Loucy (cell line): ENCODE results near the gene IQCF5.
"Not testable (repeated sequence)": the region's sequence is repeated elsewhere in the genome, so short reads cannot be mapped to it uniquely, and the experiment has no call there.

Source experiments
- H2AFZ ChIP-seq: fragments of 200-600 bp; sonication (generic); 2 replicates; pipeline ENCODE4 v1.6.0; 2016; ENCODE audit warnings: antibody characterized with exemption, mild to moderate bottlenecking, low read length, moderate library complexity
- H3F3A ChIP-seq: fragments of 200-600 bp; 2 replicates; pipeline ENCODE4 v1.6.0; 2016; ENCODE audit warnings: antibody characterized with exemption, low read depth, mild to moderate bottlenecking
- H3K27me3 ChIP-seq: fragments of 200-600 bp; sonication (generic); 2 replicates; pipeline ENCODE4 v1.6.1; 2014; ENCODE audit warnings: low read length, mild to moderate bottlenecking; ENCODE audit not compliant: insufficient read depth, poor library complexity, severe bottlenecking
- H3K36me3 ChIP-seq: fragments of 200-600 bp; sonication (generic); 2 replicates; pipeline ENCODE4 v1.6.1; 2016; ENCODE audit warnings: low read length; ENCODE audit not compliant: insufficient read depth
- H3K4me1 ChIP-seq: fragments of 200-600 bp; sonication (generic); 2 replicates; pipeline ENCODE4 v1.5.1; 2014; ENCODE audit warnings: low read length, mild to moderate bottlenecking; ENCODE audit not compliant: insufficient read depth, poor library complexity, severe bottlenecking
- H3K4me2 ChIP-seq: fragments of 200-600 bp; sonication (generic); 2 replicates; pipeline ENCODE4 v1.6.0; 2014; ENCODE audit warnings: antibody characterized with exemption, low read length, low read depth, mild to moderate bottlenecking; ENCODE audit not compliant: poor library complexity, severe bottlenecking
- H3K4me3 ChIP-seq: fragments of 200-600 bp; sonication (generic); 2 replicates; pipeline ENCODE4 v1.5.1; 2014; ENCODE audit warnings: low read length, mild to moderate bottlenecking, mixed read lengths; ENCODE audit not compliant: poor library complexity, severe bottlenecking
- H3K79me2 ChIP-seq: fragments of 200-600 bp; sonication (generic); 2 replicates; pipeline ENCODE4 v1.6.1; 2014; ENCODE audit warnings: low read length; ENCODE audit not compliant: insufficient read depth
- H3K9ac ChIP-seq: fragments of 200-600 bp; sonication (generic); 2 replicates; pipeline ENCODE4 v1.6.0; 2014; ENCODE audit warnings: mild to moderate bottlenecking, low read depth, low read length, moderate library complexity; ENCODE audit not compliant: poor library complexity, severe bottlenecking
- H3K9me2 ChIP-seq: fragments of 200-600 bp; sonication (generic); replicated peaks from 2 replicates; pipeline ENCODE4 v1.6.1; 2016; ENCODE audit warnings: low read depth, low read length, mixed read lengths
- H3K9me3 ChIP-seq: fragments of 200-600 bp; sonication (generic); 2 replicates; pipeline ENCODE4 v1.6.1; 2014; ENCODE audit warnings: mild to moderate bottlenecking, antibody characterized with exemption, low read length, low read depth; ENCODE audit not compliant: insufficient read depth
- H4K20me1 ChIP-seq: fragments of 200-600 bp; sonication (generic); 2 replicates; pipeline ENCODE4 v1.6.0; 2014; ENCODE audit warnings: antibody characterized with exemption, low read length, mild to moderate bottlenecking; ENCODE audit not compliant: insufficient read depth, poor library complexity, severe bottlenecking
- CTCF ChIP-seq: fragments of 200-600 bp; sonication (generic); conservative IDR thresholded peaks from 2 replicates; pipeline ENCODE4 v1.5.1; 2014; ENCODE audit warnings: mild to moderate bottlenecking, antibody characterized with exemption, low read length
- EZH2phosphoT487 ChIP-seq: fragments of 200-600 bp; IDR thresholded peaks from 2 replicates; pipeline ENCODE4 v1.6.1; 2018; ENCODE audit warnings: antibody characterized with exemption, mild to moderate bottlenecking, moderate library complexity, borderline replicate concordance

The IQCF5 gene

GRCh38 chr3:51908026-51908425 is 32.6 kb upstream of the IQCF5 start:
- no peak overlapping the region for H3K4me3 ChIP-seq
- no peak overlapping the region for H2AFZ ChIP-seq
- peaks cover 7% of the 10 kb centered on the region; the same call in 1 of the 2 replicates for H3K9me3 ChIP-seq
- H3K4me2 ChIP-seq = no peak overlapping the region
- H3K79me2 ChIP-seq = no peaks in the 10 kb centered on the region
- H3F3A ChIP-seq = no peaks in the 10 kb centered on the region
- no peak overlapping the region for H3K9ac ChIP-seq
- no peaks in the 10 kb centered on the region for H3K36me3 ChIP-seq
- no peaks in the 10 kb centered on the region for H3K4me1 ChIP-seq
- no peaks in the 10 kb centered on the region for H3K27me3 ChIP-seq
- H4K20me1 ChIP-seq = no peaks in the 10 kb centered on the region
- TF ChIP-seq CTCF (no peak), EZH2phosphoT487 (no peak)
- no peaks in the 10 kb centered on the region for H3K9me2 ChIP-seq

- Histone ChIP-seq H3K27me3 (no peaks in the 10 kb centered on the region), H3K36me3 (no peaks in the 10 kb centered on the region), H3K9me3 (peaks cover 7% of the 10 kb centered on the region; the same call in 1 of the 2 replicates), H3K4me2 (no peak overlapping the region), H3K79me2 (no peaks in the 10 kb centered on the region), H3K9ac (no peak overlapping the region), H2AFZ (no peak overlapping the region), H3K9me2 (no peaks in the 10 kb centered on the region), H4K20me1 (no peaks in the 10 kb centered on the region), H3F3A (no peaks in the 10 kb centered on the region), H3K4me3 (no peak overlapping the region), H3K4me1 (no peaks in the 10 kb centered on the region)
- TF ChIP-seq EZH2phosphoT487 (no peak), CTCF (no peak)
Observed at GRCh38 chr3:51904034-51904823, 28.8 kb upstream of the IQCF5 start.

- H3K27me3 ChIP-seq, H3K9ac ChIP-seq, H3F3A ChIP-seq, H3K79me2 ChIP-seq, H2AFZ ChIP-seq, H3K36me3 ChIP-seq, H3K9me3 ChIP-seq, H3K9me2 ChIP-seq, H3K4me1 ChIP-seq, H3K4me3 ChIP-seq, H4K20me1 ChIP-seq, H3K4me2 ChIP-seq: not testable (repeated sequence)
Observed at GRCh38 chr3:51902361-51902760, 27.0 kb upstream of the IQCF5 start.

GRCh38 chr3:51900043-51900442 is 24.6 kb upstream of the IQCF5 start:
- H3F3A ChIP-seq, H3K36me3 ChIP-seq, H3K9ac ChIP-seq, H2AFZ ChIP-seq, H3K9me2 ChIP-seq, H3K4me3 ChIP-seq, H3K27me3 ChIP-seq, H3K4me2 ChIP-seq, H3K4me1 ChIP-seq, H3K79me2 ChIP-seq, H4K20me1 ChIP-seq, H3K9me3 ChIP-seq: not testable (repeated sequence)
